Activated CD4-positive, alpha-beta T cell treated with anti-CD3 and anti-CD28 coated beads, Interleukin-10, Interleukin-2, amounts not matched to agents 100 ng/mL and 50 ng/mL, durations not matched to agents 16 hours and 8 hours (primary cell): Measurements from ENCODE around the gene KLK3.
"Not testable (repeated sequence)": the region's sequence is repeated elsewhere in the genome, so short reads cannot be mapped to it uniquely, and the experiment has no call there.

Experiments used
- DNase-seq: peaks from one replicate; pipeline ENCODE4 v3.0.0-alpha.2; 2020

The KLK3 gene

GRCh38 chr19:50854636-50855410, at the start of gene KLK3:
Gene KLK3 (plus strand): TSS chr19:50854915. CDS start chr19:50854956, 41 bp downstream.
- DNase-seq = no peak

- no peak for DNase-seq
These were observed 45.9 kb upstream of the KLK3 start for GRCh38 chr19:50808856-50809255.

- not testable (repeated sequence) for DNase-seq
These were observed 43.0 kb upstream of the KLK3 start for GRCh38 chr19:50811622-50812238.

- DNase-seq = no peak
These were observed 42.2 kb upstream of the KLK3 start for GRCh38 chr19:50812474-50812873.

DNA sequence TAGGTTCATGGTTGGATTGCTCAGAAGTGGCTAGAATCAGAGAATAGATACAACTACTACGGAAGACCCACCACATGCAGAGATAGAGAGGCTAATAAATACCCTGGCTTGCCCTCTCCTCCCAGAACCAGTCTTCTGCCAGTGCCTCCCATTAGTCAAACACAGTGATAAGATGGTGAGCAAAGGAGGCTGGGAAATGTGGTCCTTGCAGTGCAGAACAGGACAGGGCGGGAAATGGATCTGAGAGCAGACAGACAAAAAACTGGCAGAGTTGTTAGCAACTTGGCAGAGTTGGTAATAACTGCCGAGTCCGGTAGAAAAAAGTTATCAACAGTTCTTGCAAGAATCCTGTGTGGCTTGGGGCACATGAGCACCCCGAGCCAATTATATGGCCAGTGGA, 39.8 kb upstream of the KLK3 start:
- no peak for DNase-seq

DNA sequence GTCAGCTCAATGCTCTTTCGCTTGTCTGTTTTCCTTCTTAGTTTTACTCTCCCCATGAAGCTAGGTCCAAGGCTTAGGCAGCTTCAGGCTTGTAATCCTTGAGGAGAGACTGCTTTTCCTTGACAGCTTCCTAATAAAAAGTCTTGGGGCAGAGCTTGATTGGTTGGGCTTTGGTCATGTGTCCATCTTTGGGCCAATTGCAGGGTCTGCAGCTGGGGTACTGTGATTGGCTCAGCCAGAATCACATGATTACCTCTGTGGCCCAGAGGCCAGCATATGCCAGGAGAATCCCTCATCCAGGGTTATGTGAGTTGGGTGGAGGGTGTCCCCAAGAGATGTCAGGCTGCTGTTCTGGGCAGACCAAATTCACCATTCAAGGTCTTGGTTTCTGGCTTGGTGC, 39.3 kb upstream of the KLK3 start:
- DNase-seq = no peak

DNA sequence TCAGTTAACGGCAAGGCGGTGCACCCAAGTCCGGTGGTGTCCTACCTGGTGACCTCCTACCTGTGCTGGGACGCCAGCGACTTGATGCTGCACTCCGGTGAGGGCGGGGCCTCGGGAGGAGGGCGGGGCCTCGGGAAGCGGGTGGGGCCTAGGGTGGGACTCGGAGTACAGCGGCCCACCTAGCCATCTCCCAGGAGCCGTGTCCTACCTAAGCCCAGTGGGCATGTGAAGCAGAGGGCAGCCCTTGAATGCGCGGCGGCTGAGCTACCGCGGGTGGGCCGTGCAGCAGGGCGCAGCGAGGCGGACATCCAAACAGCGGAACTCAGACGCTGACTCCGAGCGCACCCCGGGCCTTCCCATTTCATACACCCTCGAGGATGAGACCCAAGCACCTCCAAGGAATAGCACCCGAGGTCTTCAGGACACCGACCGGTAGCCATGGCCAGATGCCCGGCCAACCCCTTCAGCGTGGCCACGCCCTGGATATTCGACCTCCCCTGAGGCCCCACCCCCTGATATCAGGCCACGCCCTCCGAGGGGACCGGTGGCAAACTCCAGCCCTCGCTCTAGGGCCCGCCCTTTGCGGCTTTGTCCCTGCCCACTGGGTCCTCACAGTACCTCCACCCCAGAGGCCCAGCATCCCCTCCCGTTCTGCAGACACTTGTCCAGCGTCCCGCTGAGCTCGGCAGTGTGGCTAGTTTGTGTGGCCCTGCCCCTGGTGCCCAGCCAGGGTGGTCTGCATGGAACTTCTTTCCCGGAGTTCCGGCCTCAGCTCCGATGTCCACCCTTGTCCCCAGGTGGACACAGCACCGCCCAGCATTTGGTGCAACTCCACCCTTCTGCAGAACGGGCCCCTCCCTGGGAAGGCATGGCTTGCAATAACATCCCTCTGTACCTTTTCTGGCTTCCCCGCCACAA, 36.5 kb upstream of the KLK3 start:
- DNase-seq = peak; percentile 77

GRCh38 chr19:50818859-50819472, 35.7 kb upstream of the KLK3 start:
- no peak for DNase-seq

GRCh38 chr19:50819636-50820035, 35.1 kb upstream of the KLK3 start:
- no peak for DNase-seq

- no peak for DNase-seq
These were observed 34.6 kb upstream of the KLK3 start for GRCh38 chr19:50820086-50820485.

- no peak for DNase-seq
These were observed 34.0 kb upstream of the KLK3 start for GRCh38 chr19:50820549-50821247.

DNA sequence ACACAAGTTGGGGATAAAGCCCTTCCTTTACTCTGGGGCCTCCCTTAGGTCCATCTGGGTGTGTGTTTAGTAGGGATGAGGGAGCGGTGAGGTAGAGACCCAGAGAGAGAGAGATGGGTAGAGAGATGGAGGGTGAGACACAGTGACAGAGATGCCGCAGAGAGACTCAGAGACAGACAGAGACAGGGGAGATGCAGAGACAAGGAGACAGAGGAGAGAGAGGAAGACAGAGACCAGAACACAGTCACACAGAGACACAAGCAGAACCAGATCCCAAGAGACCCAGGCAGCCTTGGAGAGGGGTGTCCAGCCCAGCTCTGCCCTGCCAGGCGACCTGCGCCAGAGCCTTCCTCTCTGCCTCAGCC, 33.5 kb upstream of the KLK3 start:
- no peak for DNase-seq

DNA sequence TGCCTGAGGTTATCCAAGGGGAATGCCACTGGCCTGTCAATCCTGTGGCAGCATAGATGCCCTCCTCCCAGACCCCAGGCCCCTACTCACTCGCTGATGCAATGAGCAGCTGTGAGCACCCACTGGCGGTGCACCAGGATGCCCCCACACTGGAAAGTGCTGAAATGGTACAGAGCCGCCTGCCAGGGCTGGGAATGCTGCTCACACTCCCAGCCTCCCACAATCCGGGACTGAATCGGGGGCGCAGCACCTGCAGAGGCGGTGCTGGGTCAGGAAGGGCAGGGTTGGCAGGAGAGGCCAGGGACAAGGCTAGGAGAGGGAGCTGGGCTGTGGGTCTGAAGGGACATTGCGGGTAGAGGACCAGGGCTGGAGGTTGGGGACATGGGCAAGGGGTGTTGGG, 33.1 kb upstream of the KLK3 start:
- DNase-seq = no peak

GRCh38 chr19:50822661-50823208, 32.0 kb upstream of the KLK3 start:
- no peak for DNase-seq

- no peak for DNase-seq
These were observed 31.2 kb upstream of the KLK3 start, which contains the start of gene KLK1 for GRCh38 chr19:50823389-50824042. Gene KLK1 (minus strand): TSS chr19:50823787. CDS start chr19:50823748, 39 bp downstream.

DNA sequence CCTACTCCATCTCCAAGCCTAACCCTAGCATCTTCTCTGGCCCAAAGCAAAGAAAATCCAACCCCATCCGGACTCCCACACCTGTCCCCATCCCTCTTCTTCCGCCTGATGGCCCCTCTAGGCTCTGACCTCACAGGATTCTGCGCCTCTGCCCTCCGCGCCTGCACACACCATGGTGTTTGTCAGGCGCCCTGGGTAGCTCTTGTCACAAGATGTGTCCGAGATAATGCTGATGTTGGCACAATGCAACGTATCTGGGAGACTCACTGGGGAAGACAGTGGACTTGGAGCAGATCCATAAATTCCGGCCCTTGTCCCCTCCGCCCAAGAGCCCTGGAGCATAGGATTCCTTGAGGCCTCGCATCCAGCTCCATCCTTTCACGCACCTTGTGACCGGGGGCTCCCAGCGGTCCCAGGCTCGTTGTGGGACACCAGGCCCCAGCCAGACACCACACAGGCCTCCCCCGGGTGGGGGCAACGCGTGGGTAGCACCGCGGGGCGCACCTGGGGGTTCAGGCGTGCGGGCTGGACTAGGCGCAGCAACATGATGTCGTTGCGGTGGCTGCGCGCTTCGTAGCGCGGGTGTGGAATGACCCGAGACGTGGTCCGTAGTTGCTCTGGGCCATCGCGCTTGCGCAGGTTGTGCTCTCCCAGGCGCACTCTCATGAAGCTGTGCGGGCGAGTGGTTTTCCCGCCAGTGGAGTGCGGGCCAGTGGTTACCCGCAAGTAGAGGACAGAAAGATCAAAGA, 28.0 kb upstream of the KLK3 start:
- DNase-seq = no peak

GRCh38 chr19:50827476-50827875, 27.2 kb upstream of the KLK3 start:
- DNase-seq = no peak

DNA sequence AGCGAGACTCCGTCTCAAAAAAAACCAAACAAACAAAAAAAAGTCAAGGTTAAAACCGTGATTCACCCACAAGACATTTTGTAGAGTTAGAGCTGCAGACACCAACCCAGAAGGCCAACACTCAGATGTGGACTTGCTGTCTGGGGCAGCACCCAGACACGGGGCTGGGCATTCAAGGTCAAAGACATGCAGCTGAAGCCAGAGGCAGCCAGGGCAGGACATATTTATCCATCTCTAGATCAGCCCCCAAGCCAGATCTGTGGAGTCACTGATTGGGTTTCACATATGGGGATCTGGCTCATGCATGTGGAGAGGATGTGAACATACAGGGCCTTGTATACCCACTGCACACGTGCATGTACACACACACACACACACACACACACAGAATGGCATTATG, 24.9 kb upstream of the KLK3 start:
- no peak for DNase-seq

DNA sequence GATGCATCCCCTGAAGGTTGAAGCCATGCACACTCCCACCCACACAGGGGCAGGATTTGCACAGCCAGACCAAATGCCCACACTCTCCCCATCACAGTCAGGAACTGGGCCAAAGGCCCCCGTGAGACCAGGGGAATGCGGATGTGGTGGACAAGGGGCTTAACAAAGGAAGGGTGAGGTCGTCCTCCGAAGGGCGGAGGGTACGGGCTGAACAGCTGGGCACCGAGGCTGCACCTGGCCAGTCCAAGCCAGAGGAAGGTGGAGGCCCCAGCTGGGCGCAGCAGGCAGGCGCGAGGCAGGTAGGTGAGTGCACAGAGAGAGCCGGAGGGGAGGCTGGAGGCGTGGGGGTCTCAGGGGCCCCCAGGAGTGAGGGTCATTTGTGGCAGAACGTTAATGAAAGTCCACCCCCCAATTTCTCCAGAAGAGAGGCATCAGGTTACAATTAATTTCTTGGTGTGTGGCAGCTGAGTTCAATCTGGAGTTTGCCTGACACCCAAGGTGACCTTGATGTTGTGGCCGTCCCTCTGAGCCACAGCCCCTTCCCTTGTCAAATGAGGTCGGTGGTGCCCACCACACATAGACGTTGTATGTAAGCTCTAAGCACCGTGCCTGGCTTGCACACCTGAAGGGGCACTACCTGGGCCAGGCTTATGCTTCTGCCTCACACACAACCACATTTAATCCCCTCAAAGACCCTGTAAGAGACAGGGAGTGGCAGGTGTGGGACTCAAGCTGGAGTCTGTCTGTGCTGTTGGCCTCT, 24.3 kb upstream of the KLK3 start:
- no peak for DNase-seq

DNA sequence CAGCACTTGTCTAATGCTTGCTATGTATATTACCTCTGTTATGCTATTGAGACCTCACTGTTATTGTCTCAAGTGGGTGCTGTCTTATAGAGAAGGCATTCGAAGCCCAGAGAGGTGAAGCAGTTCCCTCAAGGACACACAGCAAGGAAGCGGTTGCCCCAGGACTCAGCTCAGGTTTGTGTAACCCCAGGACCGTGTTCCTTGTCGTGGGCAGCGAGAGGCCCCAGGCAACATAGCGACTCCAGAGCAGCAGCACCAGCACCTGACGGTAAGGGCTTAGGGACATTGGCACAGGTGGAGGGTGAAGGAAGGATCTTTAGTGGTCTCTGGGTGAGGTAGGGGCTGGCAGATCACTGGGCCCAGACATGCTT, 23.7 kb upstream of the KLK3 start:
- DNase-seq = no peak
